Measurements from ENCODE around the gene TRMU.

Gene TRMU

DNA sequence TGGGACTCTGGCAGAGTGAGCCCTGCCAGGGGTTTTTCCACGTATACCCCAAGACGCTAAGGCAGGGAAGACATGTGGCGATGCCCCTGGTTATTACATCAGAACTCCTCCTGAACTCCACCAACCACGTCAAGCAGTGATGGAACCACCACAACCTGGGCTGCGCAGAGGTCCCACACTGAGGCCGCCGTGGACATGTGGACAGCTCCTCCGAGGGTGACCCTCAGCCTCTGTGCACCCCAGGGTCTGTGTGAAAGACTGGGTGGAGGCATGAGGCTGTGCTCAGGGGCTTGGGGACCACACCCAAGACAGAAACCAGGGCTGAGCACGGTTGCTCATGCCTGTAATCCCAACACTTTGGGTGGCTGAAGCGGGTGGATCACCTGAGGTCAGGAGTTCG is 52.2 kb downstream of the TRMU start:
- no peak overlapping the region for H3K4me3 ChIP-seq (ENCODE audit: low read depth, low read length)
- TF ChIP-seq, protein P1, sequence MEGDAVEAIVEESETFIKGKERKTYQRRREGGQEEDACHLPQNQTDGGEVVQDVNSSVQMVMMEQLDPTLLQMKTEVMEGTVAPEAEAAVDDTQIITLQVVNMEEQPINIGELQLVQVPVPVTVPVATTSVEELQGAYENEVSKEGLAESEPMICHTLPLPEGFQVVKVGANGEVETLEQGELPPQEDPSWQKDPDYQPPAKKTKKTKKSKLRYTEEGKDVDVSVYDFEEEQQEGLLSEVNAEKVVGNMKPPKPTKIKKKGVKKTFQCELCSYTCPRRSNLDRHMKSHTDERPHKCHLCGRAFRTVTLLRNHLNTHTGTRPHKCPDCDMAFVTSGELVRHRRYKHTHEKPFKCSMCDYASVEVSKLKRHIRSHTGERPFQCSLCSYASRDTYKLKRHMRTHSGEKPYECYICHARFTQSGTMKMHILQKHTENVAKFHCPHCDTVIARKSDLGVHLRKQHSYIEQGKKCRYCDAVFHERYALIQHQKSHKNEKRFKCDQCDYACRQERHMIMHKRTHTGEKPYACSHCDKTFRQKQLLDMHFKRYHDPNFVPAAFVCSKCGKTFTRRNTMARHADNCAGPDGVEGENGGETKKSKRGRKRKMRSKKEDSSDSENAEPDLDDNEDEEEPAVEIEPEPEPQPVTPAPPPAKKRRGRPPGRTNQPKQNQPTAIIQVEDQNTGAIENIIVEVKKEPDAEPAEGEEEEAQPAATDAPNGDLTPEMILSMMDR (IDR thresholded peaks at IDR 0.05; ENCODE audit: low read depth, low read length, missing control alignments) = no peak
- H3K36me3 ChIP-seq (replicated peaks) = no peaks in the 10 kb centered on the region
- in situ Hi-C loops (cut with HindIII; ENCODE audit: low pct_ligation_motif_present, low sequenced_read_pairs) = no loop called here
- no peaks in the 10 kb centered on the region for H3K27me3 ChIP-seq (replicated peaks)
- H3K27ac ChIP-seq = no peak overlapping the region
- no peak for DNase-seq

DNA sequence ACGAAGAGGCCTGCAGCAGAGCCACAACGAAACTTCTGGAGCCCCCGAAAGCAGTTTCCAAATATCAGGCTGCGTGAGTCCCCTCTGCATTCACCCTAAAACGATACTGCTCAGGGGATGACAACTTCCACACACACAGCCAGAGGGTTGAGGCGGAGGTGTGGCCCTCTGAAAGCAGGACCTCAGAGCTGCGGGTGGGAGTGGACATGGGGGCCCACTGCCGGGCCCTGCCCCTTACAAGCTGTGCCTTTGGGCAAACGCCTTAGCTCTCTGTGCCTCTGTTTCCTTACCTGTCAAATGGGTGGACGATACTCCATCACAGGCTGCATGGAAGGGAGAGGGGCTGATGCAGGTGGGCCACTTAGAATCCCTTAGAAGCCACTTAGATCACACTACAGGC is 53.1 kb downstream of the TRMU start:
- no peak overlapping the region for H3K27ac ChIP-seq
- H3K27me3 ChIP-seq (replicated peaks) = no peaks in the 10 kb centered on the region
- no peaks in the 10 kb centered on the region for H3K36me3 ChIP-seq (replicated peaks)
- in situ Hi-C loops (cut with HindIII; ENCODE audit: low pct_ligation_motif_present, low sequenced_read_pairs) = no loop called here
- no peak overlapping the region for H3K4me3 ChIP-seq (ENCODE audit: low read depth, low read length)
- TF ChIP-seq, protein P1 (IDR thresholded peaks at IDR 0.05; ENCODE audit: low read depth, low read length, missing control alignments) = no peak
- no peak for DNase-seq

DNA sequence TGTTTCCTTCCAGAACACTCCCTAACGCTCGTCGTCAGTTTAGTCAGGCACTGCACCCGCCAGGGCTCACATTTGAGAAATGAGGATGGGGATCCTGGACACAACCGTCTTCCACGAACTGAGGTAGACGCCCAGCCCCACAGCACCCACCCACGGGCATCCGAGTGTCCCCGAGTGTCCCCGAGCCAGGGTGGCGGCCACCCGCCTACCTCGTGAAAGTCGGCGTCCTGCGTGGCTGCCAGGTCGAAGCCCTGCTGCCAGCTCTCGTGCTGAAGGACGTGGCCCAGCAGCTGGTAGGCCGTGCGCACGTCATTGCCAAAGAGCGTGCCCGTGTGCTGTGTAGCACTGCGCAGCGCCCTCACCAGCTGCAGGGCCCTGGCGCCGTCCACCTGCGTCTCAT is 53.6 kb downstream of the TRMU start:
- no peaks in the 10 kb centered on the region for H3K36me3 ChIP-seq (replicated peaks)
- DNase-seq = no peak
- H3K27ac ChIP-seq = no peak overlapping the region
- in situ Hi-C loops (cut with HindIII; ENCODE audit: low pct_ligation_motif_present, low sequenced_read_pairs) = no loop called here
- no peaks in the 10 kb centered on the region for H3K27me3 ChIP-seq (replicated peaks)
- TF ChIP-seq, protein P1 (IDR thresholded peaks at IDR 0.05; ENCODE audit: low read depth, low read length, missing control alignments) = no peak
- no peak overlapping the region for H3K4me3 ChIP-seq (ENCODE audit: low read depth, low read length)

DNA sequence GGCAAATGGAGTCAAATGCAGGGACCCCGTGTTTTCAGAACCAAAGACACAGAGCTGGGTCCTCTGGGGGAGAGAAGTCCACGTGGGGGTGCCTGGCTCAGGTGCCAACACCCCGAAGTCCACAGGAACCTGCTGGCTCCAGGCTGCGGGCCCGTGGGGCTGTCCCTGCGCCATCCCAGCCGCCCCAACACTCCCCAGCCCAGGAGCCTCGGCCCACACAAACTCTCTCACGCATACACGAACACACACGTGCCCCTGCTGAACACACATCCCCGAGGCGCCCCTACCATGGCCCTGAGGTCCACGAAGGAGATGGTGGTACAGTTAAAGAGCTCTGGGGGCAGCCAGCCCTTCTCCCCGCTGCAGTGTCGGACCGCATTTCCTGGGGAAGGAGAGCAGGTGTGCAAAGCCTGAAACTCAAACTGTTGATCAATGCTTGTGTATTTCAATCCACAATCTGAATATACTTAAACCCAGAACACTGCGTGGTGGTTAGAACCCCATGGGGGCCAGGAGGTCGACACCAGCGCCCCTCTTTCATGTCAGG is 54.7 kb downstream of the TRMU start:
- DNase-seq = no peak
- in situ Hi-C loops (cut with HindIII; ENCODE audit: low pct_ligation_motif_present, low sequenced_read_pairs) = no loop called here
- H3K4me3 ChIP-seq (ENCODE audit: low read depth, low read length) = no peak overlapping the region
- no peak overlapping the region for H3K27ac ChIP-seq
- H3K36me3 ChIP-seq (replicated peaks) = no peaks in the 10 kb centered on the region
- H3K27me3 ChIP-seq (replicated peaks) = no peaks in the 10 kb centered on the region
- TF ChIP-seq, protein P1 (IDR thresholded peaks at IDR 0.05; ENCODE audit: low read depth, low read length, missing control alignments) = no peak

DNA sequence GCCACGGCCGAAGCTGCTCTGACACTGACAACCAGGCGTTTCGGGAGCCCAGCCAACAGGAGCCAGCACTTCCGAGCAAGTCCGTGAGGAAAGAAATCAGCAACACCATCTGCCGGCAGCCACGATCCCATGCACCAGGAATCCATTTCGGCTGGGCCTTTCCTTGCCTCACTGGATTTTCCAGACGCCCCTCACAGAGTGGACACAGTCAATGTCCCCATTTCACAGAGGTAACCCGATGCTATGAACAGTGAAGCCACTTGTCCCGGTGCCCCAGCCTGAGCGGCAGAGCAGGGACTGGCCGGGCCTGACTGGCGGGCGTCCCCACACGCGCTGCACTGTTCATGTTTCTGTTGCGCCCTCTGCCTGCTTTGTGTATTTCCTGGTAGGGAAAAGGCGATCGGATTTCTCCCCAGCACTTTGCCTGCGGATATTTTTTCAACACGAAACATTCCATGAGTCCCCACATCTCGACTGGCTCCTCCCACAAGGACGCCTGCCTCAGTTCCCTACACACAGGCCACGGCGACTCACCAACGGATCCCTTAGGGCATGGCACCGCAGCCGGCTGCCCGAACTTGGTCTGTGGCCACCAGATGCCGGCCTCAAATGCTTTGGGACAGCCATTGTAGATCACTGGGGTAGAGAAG is 55.3 kb downstream of the TRMU start:
- peak; percentile 34 for DNase-seq
- Histone ChIP-seq H3K4me3 (ENCODE audit: low read depth, low read length) (no peak overlapping the region), H3K27me3 (replicated peaks) (no peaks in the 10 kb centered on the region), H3K27ac (no peak overlapping the region), H3K36me3 (replicated peaks) (no peaks in the 10 kb centered on the region)
- TF ChIP-seq, protein P1 (IDR thresholded peaks at IDR 0.05; ENCODE audit: low read depth, low read length, missing control alignments) = peak; percentile 45
- in situ Hi-C loops (cut with HindIII; ENCODE audit: low pct_ligation_motif_present, low sequenced_read_pairs) = no loop called here

All from brain microvascular endothelial cell (primary cell).